Measurements from ENCODE around the gene DCAF7.

DCAF7 gene

DNA sequence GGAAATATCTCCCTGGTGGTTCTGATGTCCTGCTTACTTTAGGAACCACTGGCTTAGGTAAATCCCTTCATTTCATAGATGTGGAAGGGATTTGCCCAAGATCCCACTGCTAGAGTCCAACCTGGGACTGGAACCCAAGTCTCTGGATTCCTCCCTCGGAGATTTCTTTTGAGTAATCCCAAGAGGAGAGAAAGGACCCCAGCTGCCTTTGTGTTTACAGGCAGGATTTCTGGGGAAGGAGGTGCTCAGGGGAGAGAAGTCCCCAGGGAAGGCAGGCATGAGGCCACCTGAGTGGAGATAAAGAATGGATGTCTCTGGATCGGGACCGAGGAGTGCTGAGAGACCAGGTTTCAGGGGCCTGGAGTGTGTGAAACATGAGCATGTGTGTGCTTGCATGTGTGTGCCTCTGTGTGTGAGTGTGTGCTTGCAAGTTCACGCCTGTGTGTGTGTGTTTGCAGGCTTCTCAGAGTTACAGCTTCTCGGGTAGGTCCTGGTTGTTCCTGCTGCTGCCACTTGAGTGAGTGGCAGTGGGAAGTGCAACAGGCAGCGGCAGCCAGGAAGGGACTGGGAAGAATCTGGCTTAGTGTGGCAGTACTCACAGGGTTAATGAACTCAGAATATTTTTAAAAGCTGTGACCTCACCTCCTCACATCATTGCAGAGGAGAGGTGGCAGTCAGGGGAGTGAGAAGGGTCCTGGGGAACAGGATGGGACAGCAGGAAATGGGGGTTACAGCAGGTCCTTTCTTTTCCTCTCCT, 24.9 kb upstream of the DCAF7 start:
- no peak for DNase-seq

DNA sequence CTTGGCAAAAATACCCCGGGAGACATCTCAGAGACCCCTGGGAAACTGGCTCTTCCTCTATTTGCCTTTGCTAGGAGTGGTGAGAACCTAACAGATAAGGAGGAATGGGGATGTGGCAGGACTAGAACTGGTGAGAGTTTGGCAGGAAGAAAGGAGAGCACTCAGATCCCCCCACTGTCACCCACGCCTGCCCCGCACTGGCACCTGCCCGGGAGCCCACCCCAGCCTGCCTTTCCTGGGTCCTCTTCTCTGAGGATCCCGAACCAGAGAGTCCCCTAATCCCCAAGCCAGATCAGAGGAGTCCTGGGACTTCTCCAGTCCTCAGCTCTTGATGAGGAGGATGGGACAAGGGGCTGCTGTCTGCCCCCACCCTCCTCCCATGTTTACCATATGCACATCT, 23.4 kb upstream of the DCAF7 start:
- no peak for DNase-seq

DNA sequence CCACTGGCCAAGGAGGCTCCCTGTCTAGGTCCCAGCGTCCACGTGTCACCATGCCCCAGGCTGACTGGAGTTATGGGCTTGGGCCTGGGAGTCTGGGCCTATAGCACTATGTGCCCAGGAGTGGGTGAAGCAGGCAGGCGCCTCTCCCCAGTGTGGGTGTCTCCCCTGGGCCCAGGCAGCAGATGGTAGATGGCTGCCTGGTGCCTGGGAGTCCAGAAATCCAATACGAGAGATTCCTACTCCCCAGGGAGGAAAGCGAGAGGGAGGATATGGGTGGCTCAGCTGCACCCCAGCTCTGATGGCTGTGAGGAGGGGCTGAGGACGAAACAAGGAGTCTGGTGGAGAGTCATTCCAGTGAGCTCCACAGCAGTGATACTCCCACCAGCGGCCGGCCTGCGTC, 22.1 kb upstream of the DCAF7 start:
- DNase-seq, result no peak

DNA sequence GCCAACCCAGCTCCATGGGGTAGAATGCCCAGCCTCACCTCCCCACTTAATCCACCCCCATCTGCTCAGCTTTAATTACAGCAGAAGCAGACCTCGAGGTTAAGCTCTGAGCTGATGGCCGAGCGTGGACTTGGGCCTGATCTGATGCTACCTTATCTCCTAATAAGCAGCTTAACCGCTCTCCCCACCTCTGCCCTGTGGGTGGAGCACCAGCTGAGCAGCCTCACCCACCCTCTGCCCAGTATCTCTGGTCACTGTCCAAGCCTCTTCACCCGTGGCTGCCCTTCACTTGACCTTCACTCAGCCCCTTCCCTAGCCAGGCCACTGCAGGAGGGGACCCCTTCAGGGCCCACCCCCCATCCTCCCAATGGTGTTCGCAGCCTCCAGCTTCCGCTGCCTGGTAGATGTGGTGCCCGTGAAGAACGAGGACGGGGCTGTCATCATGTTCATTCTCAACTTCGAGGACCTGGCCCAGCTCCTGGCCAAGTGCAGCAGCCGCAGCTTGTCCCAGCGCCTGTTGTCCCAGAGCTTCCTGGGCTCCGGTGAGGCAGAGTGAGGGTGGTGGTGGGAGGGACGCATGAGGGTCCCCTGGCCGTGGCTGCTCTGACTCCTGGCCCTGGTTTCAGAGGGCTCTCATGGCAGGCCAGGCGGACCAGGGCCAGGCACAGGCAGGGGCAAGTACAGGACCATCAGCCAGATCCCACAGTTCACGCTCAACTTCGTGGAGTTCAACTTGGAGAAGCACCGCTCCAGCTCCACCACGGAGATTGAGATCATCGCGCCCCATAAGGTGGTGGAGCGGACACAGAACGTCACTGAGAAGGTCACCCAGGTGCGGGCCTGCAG, 20.3 kb upstream of the DCAF7 start:
- DNase-seq, result no peak

DNA sequence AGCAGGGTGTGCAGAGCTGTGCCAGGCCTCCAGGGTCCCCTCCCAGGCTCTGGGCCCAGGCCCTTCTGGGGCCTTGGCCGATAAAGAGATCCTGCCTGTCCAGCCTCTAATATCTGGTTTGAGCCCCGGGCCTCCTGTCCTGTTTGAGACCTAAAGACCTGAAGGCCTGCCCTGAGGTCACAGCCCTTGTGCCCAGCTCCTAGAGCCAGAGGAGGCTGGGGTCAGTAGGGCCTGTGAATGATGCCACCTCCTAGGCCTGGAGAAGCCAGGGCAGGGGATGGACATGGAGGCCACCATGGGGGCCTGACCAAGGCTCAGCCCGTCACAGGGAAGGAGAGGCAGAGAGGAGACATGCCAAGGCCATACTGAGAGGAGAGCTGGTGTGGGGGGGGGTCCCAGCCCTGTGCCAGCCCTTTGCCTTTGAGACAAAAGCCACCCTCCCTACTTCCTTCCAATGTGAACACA, 19.7 kb upstream of the DCAF7 start:
- DNase-seq, result no peak

DNA sequence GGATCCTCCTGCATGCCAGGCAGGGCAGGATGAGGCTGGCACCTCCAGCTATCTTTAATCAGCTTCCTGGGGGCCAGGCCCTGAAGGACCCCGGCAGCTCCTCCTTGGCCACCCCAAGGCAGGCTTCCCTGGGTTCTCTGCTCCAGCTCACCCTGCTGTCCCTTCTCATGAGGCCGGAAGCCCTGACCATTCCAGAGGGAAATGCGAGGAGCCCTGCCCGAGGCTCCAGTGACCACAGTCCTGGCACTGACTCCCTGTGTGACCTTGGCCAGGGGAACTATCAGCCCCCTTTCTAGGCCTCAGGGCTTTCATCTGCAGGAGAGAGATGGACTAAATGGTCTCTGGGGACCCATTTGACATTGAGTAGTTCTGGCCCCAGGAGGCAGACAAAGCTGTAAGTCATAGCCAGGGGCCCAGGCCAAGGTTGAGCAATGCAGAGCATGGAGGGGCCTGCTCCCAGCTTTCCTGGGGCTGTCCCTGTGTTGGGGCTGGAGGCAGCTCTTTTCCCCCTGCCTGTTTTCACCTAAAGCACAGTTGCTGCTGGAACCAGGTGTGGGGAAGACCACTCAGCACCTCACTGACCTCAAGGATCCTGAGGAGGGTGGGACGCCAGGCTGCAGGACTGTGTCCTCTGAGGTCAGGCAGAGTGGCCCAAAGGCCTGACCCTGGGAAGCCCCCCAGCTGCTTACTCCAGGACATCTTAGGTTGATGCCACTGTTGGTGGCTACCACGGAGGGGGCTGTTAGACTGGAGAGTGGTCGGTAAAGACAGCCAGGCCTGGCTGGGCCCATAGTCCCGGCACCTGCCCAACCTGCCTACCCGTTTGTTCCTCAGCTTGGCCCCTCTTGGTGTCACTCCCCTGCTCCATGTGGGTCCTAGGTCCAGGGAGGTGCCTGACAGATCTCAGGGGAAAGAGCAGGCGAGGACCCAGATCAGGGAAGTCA, 19.0 kb upstream of the DCAF7 start:
- DNase-seq, result no peak

DNA sequence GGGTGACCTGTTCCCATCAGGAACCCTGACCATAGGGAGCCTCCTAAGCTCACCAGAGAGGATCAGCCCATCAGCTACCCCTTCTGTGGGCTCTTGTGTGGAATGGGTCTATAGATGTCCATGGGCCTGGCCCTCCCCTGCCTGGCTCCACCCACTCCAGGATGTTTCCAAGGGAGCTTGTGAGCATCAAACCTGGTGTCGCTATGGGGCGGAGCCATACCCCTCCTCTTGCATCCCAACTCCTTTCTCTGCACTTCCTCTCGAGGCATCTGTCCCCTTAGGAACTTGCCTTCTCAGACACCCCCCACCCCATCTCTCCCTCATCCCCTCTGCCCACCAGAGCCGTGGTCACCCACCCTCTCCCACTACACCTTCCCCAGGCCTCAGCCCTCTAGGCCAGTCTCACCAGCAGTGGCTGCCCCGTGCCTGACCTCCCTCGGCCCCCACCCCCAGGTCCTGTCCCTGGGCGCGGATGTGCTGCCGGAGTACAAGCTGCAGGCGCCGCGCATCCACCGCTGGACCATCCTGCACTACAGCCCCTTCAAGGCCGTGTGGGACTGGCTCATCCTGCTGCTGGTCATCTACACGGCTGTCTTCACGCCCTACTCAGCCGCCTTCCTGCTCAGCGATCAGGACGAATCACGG, 16.7 kb upstream of the DCAF7 start:
- no peak for DNase-seq

DNA sequence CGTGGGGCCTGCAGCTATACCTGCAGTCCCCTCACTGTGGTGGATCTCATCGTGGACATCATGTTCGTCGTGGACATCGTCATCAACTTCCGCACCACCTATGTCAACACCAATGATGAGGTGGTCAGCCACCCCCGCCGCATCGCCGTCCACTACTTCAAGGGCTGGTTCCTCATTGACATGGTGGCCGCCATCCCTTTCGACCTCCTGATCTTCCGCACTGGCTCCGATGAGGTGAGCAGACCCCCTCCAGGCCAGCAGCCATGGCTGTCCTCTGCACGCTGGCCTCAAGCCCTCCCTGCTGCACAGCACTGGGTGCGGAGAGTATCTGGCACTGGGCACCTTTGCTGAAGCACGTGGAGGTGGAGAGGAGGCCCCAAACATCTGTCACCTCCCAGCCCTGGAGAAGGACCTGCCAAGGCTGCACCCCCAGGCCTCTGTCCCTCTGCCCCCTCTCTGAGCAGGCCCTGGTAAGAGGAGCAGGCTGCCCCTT, 16.2 kb upstream of the DCAF7 start:
- DNase-seq, result no peak

DNA sequence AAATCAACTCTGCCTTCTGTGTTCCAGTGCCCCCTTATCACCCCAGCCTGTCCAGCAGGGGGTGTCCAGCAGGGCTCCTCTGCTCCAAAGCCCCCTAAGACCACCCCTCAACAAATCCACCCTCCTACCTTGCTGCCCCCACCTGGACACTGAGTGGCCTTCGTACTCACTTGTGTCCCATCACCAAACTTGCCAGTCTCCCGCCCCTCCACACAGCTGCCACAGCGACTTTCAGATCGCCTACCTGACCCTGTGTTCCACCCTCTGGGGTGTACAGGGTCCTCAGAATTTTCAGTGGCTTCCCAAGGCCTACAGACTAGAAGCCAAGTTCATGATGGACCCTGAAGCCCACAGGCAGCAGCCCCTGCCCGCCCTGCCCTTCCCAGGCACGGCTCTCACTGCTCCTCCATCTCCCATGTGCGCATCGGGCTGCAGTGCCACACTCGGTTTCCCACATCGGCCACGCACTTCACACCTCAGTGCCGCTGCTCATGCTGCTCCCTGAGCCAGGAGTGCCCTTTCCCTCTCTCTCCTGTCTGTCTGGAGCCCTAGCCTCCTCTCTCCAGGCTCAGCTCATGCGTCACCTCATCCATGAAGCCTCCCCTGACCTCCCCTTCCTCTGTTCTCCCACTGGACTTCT, 15.3 kb upstream of the DCAF7 start:
- DNase-seq, result no peak

DNA sequence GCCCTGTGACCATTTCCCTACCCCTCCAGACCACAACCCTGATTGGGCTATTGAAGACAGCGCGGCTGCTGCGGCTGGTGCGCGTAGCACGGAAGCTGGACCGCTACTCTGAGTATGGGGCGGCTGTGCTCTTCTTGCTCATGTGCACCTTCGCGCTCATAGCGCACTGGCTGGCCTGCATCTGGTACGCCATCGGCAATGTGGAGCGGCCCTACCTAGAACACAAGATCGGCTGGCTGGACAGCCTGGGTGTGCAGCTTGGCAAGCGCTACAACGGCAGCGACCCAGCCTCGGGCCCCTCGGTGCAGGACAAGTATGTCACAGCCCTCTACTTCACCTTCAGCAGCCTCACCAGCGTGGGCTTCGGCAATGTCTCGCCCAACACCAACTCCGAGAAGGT, 14.6 kb upstream of the DCAF7 start:
- DNase-seq, result no peak

DNA sequence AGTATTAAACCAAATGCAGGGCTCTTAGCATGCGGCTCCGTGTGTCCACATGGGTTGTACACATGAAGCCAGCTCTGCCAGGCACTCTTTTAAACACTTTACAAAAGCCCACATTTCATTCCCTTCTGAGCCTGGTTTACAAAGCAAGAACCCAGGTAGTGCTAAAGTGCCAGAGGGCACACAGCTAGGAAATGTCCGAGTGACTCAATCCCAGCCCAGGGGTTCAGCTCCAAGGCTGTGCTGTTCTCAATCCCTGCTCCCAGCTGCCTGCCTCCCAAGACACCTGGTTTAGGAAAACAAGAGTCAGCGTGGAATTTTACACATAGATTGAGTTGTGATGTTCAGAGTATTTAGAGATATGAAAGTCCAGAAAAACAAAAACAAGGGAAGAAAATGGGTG, 13.3 kb upstream of the DCAF7 start:
- no peak for DNase-seq

DNA sequence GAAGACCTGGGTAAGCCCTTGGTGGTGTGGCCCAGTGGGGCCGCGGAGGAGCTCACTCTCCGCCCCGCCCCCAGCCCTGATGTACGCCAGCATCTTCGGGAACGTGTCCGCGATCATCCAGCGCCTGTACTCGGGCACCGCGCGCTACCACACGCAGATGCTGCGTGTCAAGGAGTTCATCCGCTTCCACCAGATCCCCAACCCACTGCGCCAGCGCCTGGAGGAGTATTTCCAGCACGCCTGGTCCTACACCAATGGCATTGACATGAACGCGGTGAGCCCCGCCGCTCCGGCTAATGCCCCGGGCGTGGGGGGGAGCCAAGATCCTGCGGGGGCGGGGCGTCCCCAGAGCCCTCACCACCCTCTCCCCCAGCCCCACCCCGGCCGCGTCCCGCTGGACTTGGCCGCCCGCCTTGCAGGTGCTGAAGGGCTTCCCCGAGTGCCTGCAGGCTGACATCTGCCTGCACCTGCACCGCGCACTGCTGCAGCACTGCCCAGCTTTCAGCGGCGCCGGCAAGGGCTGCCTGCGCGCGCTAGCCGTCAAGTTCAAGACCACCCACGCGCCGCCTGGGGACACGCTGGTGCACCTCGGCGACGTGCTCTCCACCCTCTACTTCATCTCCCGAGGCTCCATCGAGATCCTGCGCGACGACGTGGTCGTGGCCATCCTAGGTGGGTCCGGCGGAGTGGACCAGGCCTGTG, 12.1 kb upstream of the DCAF7 start:
- no peak for DNase-seq

DNA sequence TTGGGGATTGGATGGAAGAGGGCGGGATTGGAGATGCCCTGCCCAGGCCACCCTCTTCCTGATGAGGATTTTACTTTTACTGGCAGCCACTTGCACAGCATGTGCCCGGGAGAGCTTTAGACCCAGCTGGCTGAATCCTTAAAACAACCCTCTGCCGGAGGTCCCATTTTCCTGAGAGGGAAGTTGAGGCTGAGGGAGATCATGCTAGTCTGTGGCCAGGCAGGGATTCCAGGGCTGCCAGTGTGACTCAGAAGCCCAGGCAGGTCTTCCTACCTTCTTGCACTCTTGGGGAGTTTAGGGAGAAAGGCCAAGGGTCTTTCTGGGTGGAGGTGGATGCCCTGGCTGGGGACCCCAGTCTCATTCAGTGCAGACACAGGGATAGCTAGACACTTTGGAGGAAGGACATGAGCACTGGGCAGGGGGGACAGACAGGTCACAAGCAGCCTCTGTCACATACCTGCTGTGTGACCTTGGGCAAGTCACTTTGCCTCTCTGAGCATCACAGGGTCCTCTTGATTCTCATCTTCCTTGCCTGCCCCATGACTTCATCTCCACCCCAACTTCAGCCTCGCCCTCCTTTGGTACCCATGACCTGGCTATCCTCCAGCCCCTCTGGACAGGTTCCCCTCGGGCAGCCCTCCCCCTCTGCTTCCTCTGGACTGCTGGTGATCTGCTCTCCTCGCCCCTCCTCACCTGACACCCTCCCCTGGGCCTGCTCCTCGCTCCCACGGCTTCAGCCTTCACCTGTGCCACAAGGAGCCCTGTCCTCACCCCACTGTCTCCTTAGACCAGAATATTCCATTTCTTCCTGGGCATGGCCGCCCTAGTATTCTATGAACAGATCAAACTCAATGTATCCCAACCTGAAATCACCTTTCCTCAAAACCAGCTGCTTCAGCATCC, 11.3 kb upstream of the DCAF7 start:
- DNase-seq, result no peak

DNA sequence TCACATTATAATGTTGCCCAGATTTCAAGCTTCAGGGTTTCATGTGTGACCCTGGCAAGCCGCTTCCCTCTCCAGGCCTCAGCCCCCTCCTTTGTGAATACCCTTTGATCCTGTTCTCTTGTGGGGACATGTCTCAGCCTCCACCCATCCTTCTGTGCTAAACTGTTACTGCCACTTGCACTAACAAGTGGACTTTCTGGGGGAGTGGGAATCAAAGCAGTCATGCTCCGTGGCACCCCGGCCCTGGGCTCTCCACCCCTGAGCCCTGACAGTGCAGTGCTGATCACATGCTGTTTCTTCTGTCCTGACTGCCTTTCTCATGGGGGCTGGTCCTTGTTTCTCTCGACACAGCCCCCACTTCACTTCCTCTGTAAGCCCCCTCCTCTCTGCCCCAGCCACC, 9.7 kb upstream of the DCAF7 start:
- no peak for DNase-seq

DNA sequence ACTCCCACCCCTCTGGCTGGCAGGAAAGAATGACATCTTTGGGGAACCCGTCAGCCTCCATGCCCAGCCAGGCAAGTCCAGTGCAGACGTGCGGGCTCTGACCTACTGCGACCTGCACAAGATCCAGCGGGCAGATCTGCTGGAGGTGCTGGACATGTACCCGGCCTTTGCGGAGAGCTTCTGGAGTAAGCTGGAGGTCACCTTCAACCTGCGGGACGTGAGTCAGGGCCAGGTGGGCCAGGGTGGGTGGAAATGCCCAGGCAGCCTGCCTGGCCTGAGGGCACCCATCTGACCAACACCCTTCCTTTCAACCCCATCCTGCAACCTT, 8.1 kb upstream of the DCAF7 start:
- no peak for DNase-seq

DNA sequence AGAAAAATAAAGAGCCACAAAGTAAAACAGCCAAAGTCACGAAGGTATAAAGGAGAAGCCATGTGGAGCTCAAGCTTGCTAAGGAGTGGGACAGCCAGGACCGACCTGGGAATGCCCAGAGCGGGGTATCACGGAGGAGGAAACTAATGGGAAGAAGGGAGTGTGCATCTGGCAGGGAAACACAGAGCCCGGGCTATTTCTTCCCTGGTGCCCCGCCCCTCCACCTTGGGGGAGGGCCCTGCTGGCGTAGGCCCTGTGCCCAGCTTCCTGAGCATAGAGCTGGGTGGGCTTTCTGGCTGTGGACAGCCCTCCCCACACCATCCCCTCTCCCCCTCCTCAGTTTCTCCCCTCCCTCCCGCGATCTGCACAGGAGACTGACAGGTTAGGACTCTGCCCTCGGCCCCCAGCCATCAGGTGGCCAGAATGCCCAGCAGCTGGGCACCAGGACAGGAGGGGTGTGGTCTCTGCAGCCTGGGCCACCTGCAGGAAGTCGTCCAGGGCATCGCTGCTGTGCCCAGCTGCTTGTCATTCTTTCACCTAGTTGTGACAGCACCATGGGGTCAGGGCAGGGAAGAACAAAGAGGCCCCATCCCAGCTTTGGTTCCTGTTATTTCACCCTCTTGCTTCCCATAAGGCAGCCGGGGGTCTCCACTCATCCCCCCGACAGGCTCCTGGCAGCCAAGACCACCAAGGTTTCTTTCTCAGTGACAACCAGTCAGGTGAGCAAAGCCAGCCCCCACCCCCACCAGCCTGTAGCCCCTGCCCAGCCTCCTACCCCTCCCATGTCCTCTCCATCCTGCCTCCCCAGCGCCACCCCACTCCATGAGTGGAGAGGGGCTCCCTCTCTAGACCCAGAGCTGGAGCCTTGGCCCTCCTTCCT, 7.1 kb upstream of the DCAF7 start:
- no peak for DNase-seq

DNA sequence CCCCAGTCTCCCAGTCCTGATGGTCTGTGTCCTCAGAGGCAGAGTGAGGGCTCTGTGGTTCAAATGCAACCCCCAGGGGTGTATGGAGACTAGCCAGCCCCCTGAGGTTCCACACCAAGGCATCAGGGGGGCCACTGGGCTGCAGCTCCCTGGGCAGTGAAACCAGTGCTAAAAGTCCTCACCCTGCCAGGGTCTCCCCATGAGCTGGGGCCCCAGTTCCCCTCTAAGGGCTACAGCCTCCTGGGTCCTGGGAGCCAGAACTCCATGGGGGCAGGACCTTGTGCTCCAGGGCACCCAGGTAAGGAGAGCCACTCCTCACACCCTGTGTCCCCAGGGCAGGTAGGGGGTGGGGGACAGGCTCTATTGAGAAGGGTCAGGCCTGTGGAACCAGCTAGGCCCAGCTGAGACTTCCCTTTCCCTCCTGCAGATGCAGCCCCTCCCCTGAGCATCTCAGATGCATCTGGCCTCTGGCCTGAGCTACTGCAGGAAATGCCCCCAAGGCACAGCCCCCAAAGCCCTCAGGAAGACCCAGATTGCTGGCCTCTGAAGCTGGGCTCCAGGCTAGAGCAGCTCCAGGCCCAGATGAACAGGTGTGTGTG, 6.4 kb upstream of the DCAF7 start:
- DNase-seq, result no peak

DNA sequence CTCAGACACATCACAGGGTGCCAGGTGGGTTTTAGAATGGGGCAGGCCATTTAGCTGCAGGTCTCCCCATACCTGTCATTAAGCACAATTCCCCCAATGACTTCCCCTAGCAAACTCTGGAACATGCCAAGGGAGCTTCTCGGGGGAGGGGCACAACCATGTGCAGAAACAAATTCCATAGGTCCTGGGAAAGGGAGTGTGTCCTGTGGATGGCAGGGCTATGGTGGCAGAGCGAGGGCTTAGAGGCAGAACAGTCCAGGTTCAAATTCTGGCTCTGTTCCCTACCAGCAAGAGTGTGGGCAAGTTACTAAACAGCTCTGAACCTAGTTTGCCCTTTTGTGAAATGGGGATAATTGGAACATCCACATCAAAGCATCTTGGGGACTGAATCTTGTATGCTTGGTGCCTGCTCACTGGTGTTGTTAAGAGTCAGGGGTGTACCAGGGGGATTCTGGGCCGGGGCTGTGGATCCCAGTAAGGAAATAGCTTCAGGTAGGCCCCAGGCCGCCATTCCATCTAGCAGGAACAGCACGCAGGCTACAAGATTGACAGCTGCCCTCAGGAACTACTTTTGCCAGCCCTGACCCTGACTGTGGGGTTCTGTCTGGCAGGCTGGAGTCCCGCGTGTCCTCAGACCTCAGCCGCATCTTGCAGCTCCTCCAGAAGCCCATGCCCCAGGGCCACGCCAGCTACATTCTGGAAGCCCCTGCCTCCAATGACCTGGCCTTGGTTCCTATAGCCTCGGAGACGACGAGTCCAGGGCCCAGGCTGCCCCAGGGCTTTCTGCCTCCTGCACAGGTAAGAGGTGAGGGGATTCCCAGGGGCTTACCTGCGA, 5.6 kb upstream of the DCAF7 start:
- no peak for DNase-seq

Data from left hindlimb (tissue), 1 donor.